Ishikawa (cell line): Measurements from ENCODE around the gene AGER.

Experiments used
- CEBPB ChIP-seq: IDR thresholded peaks from 2 replicates; pipeline ENCODE4 v1.6.1; 2012
- CREB1 ChIP-seq: IDR thresholded peaks from 2 replicates; pipeline ENCODE4 v1.6.1; 2012; ENCODE audit warnings: low read depth
- EGR1 ChIP-seq: IDR thresholded peaks from 2 replicates; pipeline ENCODE4 v1.6.1; 2012
- EP300 ChIP-seq: IDR thresholded peaks from 2 replicates; pipeline ENCODE4 v1.6.1; 2012; ENCODE audit warnings: borderline replicate concordance
- FOXM1 ChIP-seq: IDR thresholded peaks from 2 replicates; pipeline ENCODE4 v1.6.1; 2012; ENCODE audit warnings: low read depth, borderline replicate concordance
- MAX ChIP-seq: IDR thresholded peaks from 2 replicates; pipeline ENCODE4 v1.6.1; 2012
- NFIC ChIP-seq: IDR thresholded peaks from 2 replicates; pipeline ENCODE4 v1.6.1; 2012
- RAD21 ChIP-seq: IDR thresholded peaks from 2 replicates; pipeline ENCODE4 v1.6.1; 2012; ENCODE audit warnings: low read depth
- REST ChIP-seq: IDR thresholded peaks from 2 replicates; pipeline ENCODE4 v1.6.1; 2012; ENCODE audit warnings: low read depth, mild to moderate bottlenecking
- TAF1 ChIP-seq: IDR thresholded peaks from 2 replicates; pipeline ENCODE4 v1.6.1; 2012; ENCODE audit warnings: low read depth, mild to moderate bottlenecking
- TCF12 ChIP-seq: IDR thresholded peaks from 2 replicates; pipeline ENCODE4 v1.6.1; 2012; ENCODE audit warnings: low read depth
- TEAD4 ChIP-seq: IDR thresholded peaks from 2 replicates; pipeline ENCODE4 v1.6.1; 2012
- USF1 ChIP-seq: IDR thresholded peaks from 2 replicates; pipeline ENCODE4 v1.6.1; 2012
- YY1 ChIP-seq: IDR thresholded peaks from 2 replicates; pipeline ENCODE4 v1.6.1; 2012; ENCODE audit warnings: low read depth
- ZBTB7A ChIP-seq: IDR thresholded peaks from 2 replicates; pipeline ENCODE4 v1.6.1; 2012; ENCODE audit warnings: low read depth

AGER gene

GRCh38 chr6:32196682-32197616 is 12.9 kb upstream of the AGER start:
- TF ChIP-seq YY1 (no peak), FOXM1 (no peak), CREB1 (no peak), MAX (no peak), CEBPB (no peak), EGR1 (no peak), USF1 (no peak), RAD21 (no peak), NFIC (no peak), ZBTB7A (no peak), EP300 (no peak), TEAD4 (no peak), TCF12 (no peak), REST (no peak), TAF1 (no peak)

- peak; percentile 53; the same call in 1 of the 2 replicates for TF ChIP-seq TAF1
- 0 out of 2 replicates have a peak, but pooled peaks have one; percentile 18 for TF ChIP-seq ZBTB7A
- no peak for TF ChIP-seq FOXM1
- peak; percentile 88 for TF ChIP-seq CREB1
- peak; percentile 90 for TF ChIP-seq MAX
- TF ChIP-seq TEAD4: no peak
- no peak for TF ChIP-seq CEBPB
Observed at GRCh38 chr6:32195902-32196681, 12.0 kb upstream of the AGER start.

GRCh38 chr6:32195652-32195901 is 11.5 kb upstream of the AGER start:
- TF ChIP-seq EGR1 (peak; percentile 82; the same call in 1 of the 2 replicates), USF1 (no peak), TEAD4 (no peak)

GRCh38 chr6:32194825-32195651 is 11.0 kb upstream of the AGER start:
- TF ChIP-seq CREB1: no peak
- no peak for TF ChIP-seq EP300
- no peak for TF ChIP-seq TCF12
- no peak; the same call in 1 of the 2 replicates for TF ChIP-seq YY1
- no peak for TF ChIP-seq USF1
- TF ChIP-seq TEAD4: peak; percentile 59; the same call in 1 of the 2 replicates
- TF ChIP-seq EGR1: no peak
- no peak for TF ChIP-seq CEBPB

- TF ChIP-seq YY1: no peak
- no peak for TF ChIP-seq NFIC
- no peak for TF ChIP-seq FOXM1
- no peak for TF ChIP-seq TCF12
- no peak for TF ChIP-seq USF1
- TF ChIP-seq RAD21: no peak
- no peak for TF ChIP-seq MAX
- TF ChIP-seq EGR1: no peak
- TF ChIP-seq REST: no peak
- no peak for TF ChIP-seq CEBPB
- no peak for TF ChIP-seq CREB1
- no peak for TF ChIP-seq TEAD4
- TF ChIP-seq TAF1: no peak
- TF ChIP-seq ZBTB7A: no peak
- TF ChIP-seq EP300: no peak
Observed at GRCh38 chr6:32194388-32194787, 10.3 kb upstream of the AGER start.
